NCI-H2171 treated with DMSO at 0.1 percent for 48 hours (cell line): ENCODE data around the gene RNPS1.
A peak's percentile ranks its signal among the peaks of the same experiment; 100 is the strongest.
"Not testable (repeated sequence)": the region's sequence is repeated elsewhere in the genome, so short reads cannot be mapped to it uniquely, and the experiment has no call there.

Source experiments
- DNase-seq: peaks from one replicate; lab custom pipeline; 2025; lab: John Stamatoyannopoulos, UW

The RNPS1 gene

GRCh38 chr16:2282866-2283555, 15.1 kb upstream of the RNPS1 start:
- peak; percentile 83 for DNase-seq

GRCh38 chr16:2282262-2282661, 14.3 kb upstream of the RNPS1 start:
- no peak for DNase-seq

GRCh38 chr16:2280981-2281542, 13.1 kb upstream of the RNPS1 start:
- DNase-seq = no peak

- DNase-seq = no peak
Measured at GRCh38 chr16:2280461-2280860, 12.5 kb upstream of the RNPS1 start.

- peak; percentile 16 for DNase-seq
Measured at GRCh38 chr16:2278956-2279800, 11.3 kb upstream of the RNPS1 start.

GRCh38 chr16:2278272-2278608, 10.3 kb upstream of the RNPS1 start:
- DNase-seq = no peak

- no peak for DNase-seq
Measured at GRCh38 chr16:2277466-2278271, 9.7 kb upstream of the RNPS1 start.

GRCh38 chr16:2276368-2277195, 8.7 kb upstream of the RNPS1 start:
- DNase-seq = peak; percentile 5

- no peak for DNase-seq
Measured at GRCh38 chr16:2275476-2276367, 7.8 kb upstream of the RNPS1 start.

- no peak for DNase-seq
Measured at GRCh38 chr16:2273931-2274330, 6.0 kb upstream of the RNPS1 start.

GRCh38 chr16:2273484-2273883, 5.6 kb upstream of the RNPS1 start:
- DNase-seq = no peak

- DNase-seq = no peak
Measured at GRCh38 chr16:2271848-2272461, 4.0 kb upstream of the RNPS1 start.

- DNase-seq = no peak
Measured at GRCh38 chr16:2270588-2271470, 2.9 kb upstream of the RNPS1 start.

GRCh38 chr16:2270070-2270462, 2.1 kb upstream of the RNPS1 start:
- DNase-seq = no peak

- not testable (repeated sequence) for DNase-seq
Measured at GRCh38 chr16:2267505-2267912, 417 bp downstream of the RNPS1 start.

GRCh38 chr16:2266887-2267286, 1.0 kb downstream of the RNPS1 start:
- not testable (repeated sequence) for DNase-seq

- not testable (repeated sequence) for DNase-seq
Measured at GRCh38 chr16:2263026-2263425, 4.9 kb downstream of the RNPS1 start.

- no peak for DNase-seq
Measured at GRCh38 chr16:2260250-2260649, 7.7 kb downstream of the RNPS1 start.

- DNase-seq = not testable (repeated sequence)
Measured at GRCh38 chr16:2258530-2258929, 9.4 kb downstream of the RNPS1 start.
